GM21367 (cell line): ENCODE results near the gene KCNJ10.
"Not testable (repeated sequence)": the region's sequence is repeated elsewhere in the genome, so short reads cannot be mapped to it uniquely, and the experiment has no call there.

ENCODE experiments used
- ATAC-seq: cut with Tn5 transposase; IDR thresholded peaks from one replicate; pipeline ENCODE4 v1.9.1; 2021; ENCODE audit not compliant: unreplicated experiment

Gene KCNJ10

DNA sequence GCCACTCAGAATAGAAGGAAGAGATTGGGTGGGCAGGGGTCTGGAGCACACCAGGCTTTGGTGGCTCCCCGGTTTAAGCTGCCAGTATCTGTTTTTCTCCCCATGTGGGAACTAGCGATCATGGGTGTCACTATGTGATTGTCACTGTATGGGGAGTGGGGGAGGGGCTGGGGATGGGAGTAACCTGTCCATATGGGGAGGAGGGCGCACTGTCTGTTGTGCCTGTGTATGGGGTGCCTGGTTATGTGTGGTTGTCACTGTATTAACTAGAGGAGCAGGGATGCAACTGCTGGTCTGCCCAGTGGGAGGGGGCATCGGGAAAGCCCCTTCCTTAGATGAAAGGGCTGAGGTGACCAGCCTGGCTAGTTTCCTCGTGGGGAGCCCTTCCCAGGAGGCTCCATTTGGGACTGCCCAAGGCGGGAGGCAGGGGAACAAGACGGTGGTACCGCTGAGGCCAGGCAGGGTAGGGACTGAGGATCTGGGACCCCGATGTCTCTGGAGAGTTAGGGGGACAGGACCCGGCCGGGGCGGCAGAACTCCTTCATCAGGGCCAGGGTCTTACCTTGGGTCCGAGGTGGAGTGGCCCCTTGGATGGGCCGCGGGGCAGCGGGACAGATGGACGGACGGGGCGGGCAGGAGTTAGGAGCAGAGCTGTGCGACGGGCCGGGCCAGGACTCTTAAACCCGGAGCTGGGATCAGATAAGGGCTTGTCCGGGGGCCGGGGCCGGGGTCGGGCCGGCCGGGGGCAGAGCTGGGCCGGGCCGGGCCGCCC, at the start of gene KCNJ10:
Gene KCNJ10, minus strand, starts transcription at position 701 of the 772 bp plus-strand sequence. CDS start 27,628 bp downstream, outside the sequence.
- ATAC-seq: no peak

- no peak for ATAC-seq
Observed at GRCh38 chr1:160118928-160119327, 49.0 kb upstream of the KCNJ10 start.

- no peak for ATAC-seq
Observed at GRCh38 chr1:160117709-160118183, 47.8 kb upstream of the KCNJ10 start.

- ATAC-seq: no peak
Observed at GRCh38 chr1:160117300-160117699, 47.3 kb upstream of the KCNJ10 start.

- ATAC-seq: no peak
Observed at GRCh38 chr1:160116283-160117147, 46.6 kb upstream of the KCNJ10 start.

DNA sequence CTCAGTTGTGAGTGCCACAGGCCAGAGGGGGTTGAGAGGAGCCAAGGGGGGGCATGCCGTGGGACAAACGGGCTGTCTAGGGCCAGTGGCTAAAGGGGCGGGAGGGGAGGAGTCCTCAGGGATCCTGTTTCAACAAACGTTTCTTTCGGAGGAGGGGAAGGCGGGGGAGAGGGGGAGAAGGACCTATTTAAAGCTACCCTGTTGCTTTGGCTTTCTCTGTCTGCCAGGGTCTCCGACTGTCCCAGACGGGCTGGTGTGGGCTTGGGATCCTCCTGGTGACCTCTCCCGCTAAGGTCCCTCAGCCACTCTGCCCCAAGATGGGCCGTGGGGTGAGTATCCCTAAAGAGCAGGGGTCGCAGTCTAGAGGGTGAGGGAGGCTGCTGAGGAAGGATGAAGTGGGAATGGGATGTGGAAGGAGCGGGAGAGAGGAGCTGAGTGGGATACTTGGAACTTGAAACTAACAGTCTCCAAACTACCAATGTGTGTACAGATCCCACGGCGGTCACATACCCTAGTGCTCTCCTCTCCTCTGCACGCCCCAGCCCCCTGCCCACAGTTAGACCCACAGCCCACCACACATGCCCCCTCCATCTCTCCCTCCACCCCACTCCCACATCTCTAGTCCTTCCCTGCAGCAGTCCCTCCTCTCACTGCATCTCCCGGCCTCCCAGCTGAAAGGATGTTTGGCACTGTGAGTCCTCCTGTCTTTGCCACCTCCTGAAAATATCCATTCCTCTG, 45.8 kb upstream of the KCNJ10 start, which contains the start of gene ATP1A2:
Gene ATP1A2, plus strand, starts transcription at position 215 of the 738 bp plus-strand sequence. Its CDS starts 103 bp downstream, at position 318.
- no peak for ATAC-seq

GRCh38 chr1:160114085-160114484, 44.1 kb upstream of the KCNJ10 start:
- ATAC-seq: no peak

GRCh38 chr1:160113407-160113806, 43.4 kb upstream of the KCNJ10 start:
- ATAC-seq: no peak

GRCh38 chr1:160112357-160112756, 42.4 kb upstream of the KCNJ10 start:
- ATAC-seq: no peak

GRCh38 chr1:160111462-160111861, 41.5 kb upstream of the KCNJ10 start:
- not testable (repeated sequence) for ATAC-seq

DNA sequence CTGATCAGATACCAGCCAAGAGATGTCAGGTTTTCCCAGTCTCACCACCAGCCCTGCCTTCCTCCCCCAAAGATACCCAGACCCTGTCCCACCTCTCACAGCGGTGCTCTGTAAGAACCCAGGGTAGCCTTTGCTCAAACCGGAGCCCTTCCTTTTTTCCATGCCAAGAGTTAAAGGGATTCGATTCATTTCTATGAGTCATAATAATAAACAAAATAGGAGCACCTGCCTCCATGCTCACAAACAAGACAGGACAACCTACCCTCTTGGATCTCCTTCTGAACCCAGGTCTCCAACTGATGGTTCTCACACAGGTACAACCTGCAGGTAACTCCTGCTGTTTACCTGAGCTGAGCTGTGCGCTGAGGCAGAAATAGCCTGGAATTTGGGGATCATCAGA, 39.7 kb upstream of the KCNJ10 start:
- no peak for ATAC-seq

DNA sequence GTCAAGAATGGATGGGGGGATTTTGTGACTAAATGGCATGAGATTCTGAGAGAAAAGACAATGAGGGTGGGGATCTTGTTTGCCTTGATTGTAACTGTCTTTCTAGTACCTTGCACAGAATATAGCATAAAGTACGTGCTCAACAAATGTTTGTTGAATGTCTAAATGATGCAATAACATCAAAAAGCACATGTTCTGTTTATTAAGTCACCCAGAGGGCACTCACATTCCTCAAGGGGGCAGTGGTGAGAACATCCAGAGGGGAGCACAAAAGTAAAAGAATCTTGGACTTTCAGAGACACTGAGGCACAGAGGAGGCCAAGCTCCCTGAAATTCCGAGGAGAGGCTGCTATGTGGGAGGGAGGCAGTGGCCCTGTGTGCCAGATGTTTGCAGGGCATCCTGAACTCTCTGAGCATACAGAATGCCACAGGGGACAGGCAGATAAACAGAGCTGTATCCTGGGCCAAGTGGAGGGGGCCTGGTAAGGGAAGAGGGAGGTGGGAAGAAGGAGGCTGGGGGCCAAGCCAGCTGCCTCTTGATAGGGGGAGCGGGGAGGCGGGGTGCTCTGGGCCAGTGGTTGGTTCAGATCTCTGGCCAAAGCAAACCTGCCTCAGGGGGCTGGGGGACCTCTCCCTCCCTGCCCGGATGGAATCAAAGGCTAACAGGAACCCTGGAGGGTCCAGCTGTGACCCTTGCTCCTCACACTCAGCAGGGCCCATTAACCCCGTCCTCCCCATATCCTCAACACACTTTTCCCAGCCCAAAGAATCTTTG, 39.1 kb upstream of the KCNJ10 start:
- no peak for ATAC-seq

DNA sequence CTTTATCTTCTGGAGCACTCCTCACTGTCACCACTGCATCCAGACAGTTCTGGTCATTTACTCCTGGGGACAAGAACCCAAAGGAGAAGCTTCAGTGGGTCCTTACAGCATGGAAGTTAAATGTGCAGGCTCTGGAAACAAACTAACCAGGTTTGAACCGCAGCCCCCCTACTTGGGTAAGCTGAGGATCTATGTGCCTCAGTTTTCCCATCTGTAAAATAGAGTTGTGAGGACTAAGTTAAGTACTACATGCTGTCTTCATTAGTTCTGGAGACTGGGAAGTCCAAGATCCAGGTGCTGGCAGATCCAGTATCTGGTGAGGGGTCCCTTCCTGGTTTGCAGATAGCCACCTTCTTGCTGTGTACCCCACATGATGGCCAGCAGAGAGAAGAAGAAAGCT, 37.6 kb upstream of the KCNJ10 start:
- no peak for ATAC-seq

- no peak for ATAC-seq
Observed at GRCh38 chr1:160105155-160105554, 35.2 kb upstream of the KCNJ10 start.

DNA sequence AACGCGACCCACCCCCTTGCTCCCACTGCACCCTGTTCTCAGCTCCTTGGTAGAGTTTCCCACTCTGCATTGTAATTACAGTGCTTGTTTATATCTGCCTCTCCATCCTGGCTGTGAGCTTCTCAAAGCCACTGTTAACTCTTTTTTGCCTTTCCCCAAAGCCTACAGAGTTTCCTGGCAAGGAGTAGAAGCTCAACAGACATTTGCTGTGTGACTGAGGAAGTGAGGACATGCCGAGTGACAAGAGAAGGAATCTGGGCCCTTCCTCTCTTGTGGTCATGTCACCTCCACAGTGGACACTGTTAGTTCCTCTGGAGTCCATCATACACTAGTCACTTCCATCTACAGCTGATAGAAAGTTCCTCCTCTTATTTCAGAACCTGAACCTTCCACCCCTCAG, 34.5 kb upstream of the KCNJ10 start:
- no peak for ATAC-seq

DNA sequence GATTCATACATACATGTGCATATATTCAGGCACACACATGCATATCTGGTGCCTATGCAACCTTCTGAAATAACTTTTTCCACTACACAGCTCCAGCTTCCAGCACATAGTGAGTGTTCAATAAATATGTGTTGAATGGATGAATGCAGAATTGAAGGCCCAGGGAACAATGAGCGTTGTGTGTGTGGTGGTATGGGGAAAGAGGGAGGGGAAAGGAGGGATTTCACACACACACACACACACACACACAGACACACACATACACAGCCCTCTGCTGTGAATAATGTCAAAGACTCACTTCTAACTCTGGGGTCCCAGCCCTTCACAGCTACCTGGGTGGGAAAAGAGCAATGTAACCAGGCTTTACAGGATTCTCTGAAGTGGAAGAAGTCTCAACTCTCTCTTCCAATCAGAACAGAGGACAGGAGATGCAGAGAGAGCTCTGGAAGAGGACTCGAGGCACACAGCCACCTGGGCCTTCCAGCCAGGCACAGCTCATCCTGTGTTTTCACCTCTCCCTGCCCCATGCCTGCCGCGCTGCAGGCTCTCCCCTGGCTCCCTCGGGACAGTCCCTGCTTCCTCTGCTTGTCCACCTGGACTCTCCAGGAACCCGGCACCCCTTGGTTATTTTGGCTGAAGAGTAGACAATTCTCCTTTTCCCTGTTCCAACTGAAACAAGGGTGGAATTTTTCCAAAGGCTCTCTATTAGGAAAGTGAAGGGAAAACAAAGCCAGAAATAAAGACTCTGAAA, 33.9 kb upstream of the KCNJ10 start:
- no peak for ATAC-seq

GRCh38 chr1:160101717-160102522, 32.0 kb upstream of the KCNJ10 start:
- ATAC-seq: no peak

DNA sequence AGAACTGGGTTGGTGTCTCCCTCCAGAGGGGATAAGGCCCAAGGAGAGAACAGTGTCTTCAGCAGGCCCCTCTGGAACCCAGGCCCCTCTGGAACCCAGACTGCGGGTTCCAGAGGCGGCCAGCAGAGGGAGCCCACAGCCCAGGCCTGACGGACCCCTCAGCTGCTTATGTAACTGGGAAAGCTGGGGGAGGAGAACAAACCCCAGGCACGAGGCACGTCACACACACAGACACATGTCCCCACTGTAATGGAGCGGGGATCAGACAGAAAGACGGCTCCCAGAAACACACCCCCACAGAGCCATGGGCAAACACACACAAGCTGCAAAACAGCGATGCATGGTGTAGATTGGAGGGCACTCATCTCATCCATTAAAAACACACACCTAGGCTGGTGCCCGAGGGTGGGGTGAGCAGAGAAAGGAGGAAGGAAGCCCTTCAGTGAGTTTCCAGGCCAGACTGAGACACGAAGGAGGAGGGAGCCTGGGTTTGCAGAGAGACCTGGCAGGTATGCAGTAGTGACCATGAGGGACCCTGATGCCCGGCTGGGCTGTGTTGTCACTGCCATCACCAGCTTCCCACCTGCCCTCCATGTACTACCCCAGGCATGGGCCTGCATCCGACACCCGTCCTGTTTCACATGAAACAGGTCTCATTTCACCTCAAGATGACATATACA, 31.2 kb upstream of the KCNJ10 start:
- no peak for ATAC-seq
